ENCODE measurements around the gene PPP1R3A. TPM values are rescaled to one million over a fixed set of nuclear protein-coding genes. Genes with fewer than 3 reads are reported as not detected.

The PPP1R3A gene
- total RNA-seq, 2 donors from 2014 or later = not detected

GRCh38 chr7:113912876-113913275, 5.9 kb downstream of the PPP1R3A start:
- H3K4me3 Mint-ChIP-seq = no peak overlapping the region
- no peaks in the 10 kb centered on the region for H3K27me3 Mint-ChIP-seq
- DNase-seq (no peak), ATAC-seq (no peak)
- H3K27ac Mint-ChIP-seq = no peak overlapping the region
- H3K36me3 Mint-ChIP-seq (ENCODE audit: low read depth) = no peaks in the 10 kb centered on the region
- H3K9me3 ChIP-seq (ENCODE audit: control insufficient read depth, low read length, poor library complexity, severe bottlenecking) = no peaks in the 10 kb centered on the region
- H3K4me1 Mint-ChIP-seq = no peaks in the 10 kb centered on the region

- H3K27me3 Mint-ChIP-seq = no peaks in the 10 kb centered on the region
Observed at GRCh38 chr7:113907617-113908016, 11.2 kb downstream of the PPP1R3A start.

GRCh38 chr7:113904521-113904920, 14.3 kb downstream of the PPP1R3A start:
- no peaks in the 10 kb centered on the region for H3K9me3 ChIP-seq (ENCODE audit: control insufficient read depth, low read length, poor library complexity, severe bottlenecking)
- Mint-ChIP-seq H3K4me3 (no peak overlapping the region), H3K27ac (no peak overlapping the region), H3K27me3 (peaks cover 5% of the 10 kb centered on the region), H3K36me3 (ENCODE audit: low read depth) (no peaks in the 10 kb centered on the region), H3K4me1 (no peaks in the 10 kb centered on the region)
- no peak for ATAC-seq
- no peak for DNase-seq

More at GRCh38 chr7:113907617-113908016, 11.2 kb downstream of the PPP1R3A start:
- no peaks in the 10 kb centered on the region for H3K4me1 Mint-ChIP-seq
- no peaks in the 10 kb centered on the region for H3K9me3 ChIP-seq (ENCODE audit: control insufficient read depth, low read length, poor library complexity, severe bottlenecking)
- H3K4me3 Mint-ChIP-seq = no peak overlapping the region
- DNase-seq (no peak), ATAC-seq (no peak)
- H3K36me3 Mint-ChIP-seq (ENCODE audit: low read depth) = no peaks in the 10 kb centered on the region
- H3K27ac Mint-ChIP-seq = no peak overlapping the region

GRCh38 chr7:113892818-113893217, 26.0 kb downstream of the PPP1R3A start:
- ATAC-seq (no peak), DNase-seq (no peak)
- Mint-ChIP-seq H3K27me3 (no peaks in the 10 kb centered on the region), H3K4me1 (no peaks in the 10 kb centered on the region), H3K27ac (no peak overlapping the region), H3K36me3 (ENCODE audit: low read depth) (no peaks in the 10 kb centered on the region), H3K4me3 (no peak overlapping the region)
- H3K9me3 ChIP-seq (ENCODE audit: control insufficient read depth, low read length, poor library complexity, severe bottlenecking) = no peaks in the 10 kb centered on the region

GRCh38 chr7:113891828-113892227, 27.0 kb downstream of the PPP1R3A start:
- no peaks in the 10 kb centered on the region for H3K4me1 Mint-ChIP-seq
- no peak overlapping the region for H3K4me3 Mint-ChIP-seq
- DNase-seq = no peak
- H3K27ac Mint-ChIP-seq = no peak overlapping the region
- H3K36me3 Mint-ChIP-seq (ENCODE audit: low read depth) = no peaks in the 10 kb centered on the region
- H3K27me3 Mint-ChIP-seq = no peaks in the 10 kb centered on the region
- no peak for ATAC-seq
- H3K9me3 ChIP-seq (ENCODE audit: control insufficient read depth, low read length, poor library complexity, severe bottlenecking) = no peaks in the 10 kb centered on the region

- H3K27ac Mint-ChIP-seq = no peak overlapping the region
- H3K36me3 Mint-ChIP-seq (ENCODE audit: low read depth) = no peaks in the 10 kb centered on the region
- DNase-seq = no peak
- no peak for ATAC-seq
- no peaks in the 10 kb centered on the region for H3K4me1 Mint-ChIP-seq
- H3K4me3 Mint-ChIP-seq = no peak overlapping the region
- H3K9me3 ChIP-seq (ENCODE audit: control insufficient read depth, low read length, poor library complexity, severe bottlenecking) = no peaks in the 10 kb centered on the region
- H3K27me3 Mint-ChIP-seq = no peaks in the 10 kb centered on the region
Observed at GRCh38 chr7:113891031-113891350, 27.8 kb downstream of the PPP1R3A start.

- no peak for DNase-seq
- Mint-ChIP-seq H3K4me3 (no peak overlapping the region), H3K27me3 (no peaks in the 10 kb centered on the region), H3K36me3 (ENCODE audit: low read depth) (no peaks in the 10 kb centered on the region), H3K4me1 (no peaks in the 10 kb centered on the region), H3K27ac (no peak overlapping the region)
- H3K9me3 ChIP-seq (ENCODE audit: control insufficient read depth, low read length, poor library complexity, severe bottlenecking) = no peaks in the 10 kb centered on the region
- no peak for ATAC-seq
Observed at GRCh38 chr7:113890331-113891030, 28.3 kb downstream of the PPP1R3A start.

- H3K36me3 Mint-ChIP-seq (ENCODE audit: low read depth) = no peaks in the 10 kb centered on the region
- H3K9me3 ChIP-seq (ENCODE audit: control insufficient read depth, low read length, poor library complexity, severe bottlenecking) = no peaks in the 10 kb centered on the region
- DNase-seq (no peak), ATAC-seq (no peak)
- no peaks in the 10 kb centered on the region for H3K27me3 Mint-ChIP-seq
- no peak overlapping the region for H3K4me3 Mint-ChIP-seq
- no peaks in the 10 kb centered on the region for H3K4me1 Mint-ChIP-seq
- no peak overlapping the region for H3K27ac Mint-ChIP-seq
Observed at GRCh38 chr7:113883096-113883495, 35.7 kb downstream of the PPP1R3A start.

- H3K4me1 Mint-ChIP-seq = no peaks in the 10 kb centered on the region
- no peaks in the 10 kb centered on the region for H3K9me3 ChIP-seq (ENCODE audit: control insufficient read depth, low read length, poor library complexity, severe bottlenecking)
- no peaks in the 10 kb centered on the region for H3K36me3 Mint-ChIP-seq (ENCODE audit: low read depth)
- H3K4me3 Mint-ChIP-seq = no peak overlapping the region
- H3K27ac Mint-ChIP-seq = no peak overlapping the region
- no peaks in the 10 kb centered on the region for H3K27me3 Mint-ChIP-seq
- ATAC-seq (no peak), DNase-seq (no peak)
Observed at GRCh38 chr7:113880559-113880958, 38.2 kb downstream of the PPP1R3A start.

- Mint-ChIP-seq H3K4me1 (no peaks in the 10 kb centered on the region), H3K27ac (no peak overlapping the region), H3K36me3 (ENCODE audit: low read depth) (no peaks in the 10 kb centered on the region), H3K4me3 (no peak overlapping the region), H3K27me3 (no peaks in the 10 kb centered on the region)
- ATAC-seq (no peak), DNase-seq (no peak)
- H3K9me3 ChIP-seq (ENCODE audit: control insufficient read depth, low read length, poor library complexity, severe bottlenecking) = no peaks in the 10 kb centered on the region
Observed at GRCh38 chr7:113878394-113878992, 40.3 kb downstream of the PPP1R3A start.

GRCh38 chr7:113875224-113875623, 43.6 kb downstream of the PPP1R3A start:
- Mint-ChIP-seq H3K27me3 (no peaks in the 10 kb centered on the region), H3K36me3 (ENCODE audit: low read depth) (no peaks in the 10 kb centered on the region), H3K4me3 (no peak overlapping the region), H3K27ac (no peak overlapping the region), H3K4me1 (no peaks in the 10 kb centered on the region)
- ATAC-seq = no peak
- DNase-seq = no peak
- H3K9me3 ChIP-seq (ENCODE audit: control insufficient read depth, low read length, poor library complexity, severe bottlenecking) = no peaks in the 10 kb centered on the region

- H3K27ac Mint-ChIP-seq = no peak overlapping the region
- no peak for DNase-seq
- H3K36me3 Mint-ChIP-seq (ENCODE audit: low read depth) = no peaks in the 10 kb centered on the region
- ATAC-seq = no peak
- no peaks in the 10 kb centered on the region for H3K9me3 ChIP-seq (ENCODE audit: control insufficient read depth, low read length, poor library complexity, severe bottlenecking)
- H3K4me3 Mint-ChIP-seq = no peak overlapping the region
- H3K27me3 Mint-ChIP-seq = no peaks in the 10 kb centered on the region
- H3K4me1 Mint-ChIP-seq = no peaks in the 10 kb centered on the region
Observed at GRCh38 chr7:113873554-113874151, 45.2 kb downstream of the PPP1R3A start.

GRCh38 chr7:113872981-113873380, 45.8 kb downstream of the PPP1R3A start:
- H3K4me3 Mint-ChIP-seq = no peak overlapping the region

GRCh38 chr7:113867325-113867724, 51.5 kb downstream of the PPP1R3A start:
- no peaks in the 10 kb centered on the region for H3K36me3 Mint-ChIP-seq (ENCODE audit: low read depth)
- DNase-seq (no peak), ATAC-seq (no peak)
- H3K4me1 Mint-ChIP-seq = no peaks in the 10 kb centered on the region
- H3K4me3 Mint-ChIP-seq = no peak overlapping the region
- no peaks in the 10 kb centered on the region for H3K9me3 ChIP-seq (ENCODE audit: control insufficient read depth, low read length, poor library complexity, severe bottlenecking)
- no peaks in the 10 kb centered on the region for H3K27me3 Mint-ChIP-seq
- H3K27ac Mint-ChIP-seq = no peak overlapping the region

More at GRCh38 chr7:113872981-113873380, 45.8 kb downstream of the PPP1R3A start:
- H3K9me3 ChIP-seq (ENCODE audit: control insufficient read depth, low read length, poor library complexity, severe bottlenecking) = no peaks in the 10 kb centered on the region
- Mint-ChIP-seq H3K4me1 (no peaks in the 10 kb centered on the region), H3K36me3 (ENCODE audit: low read depth) (no peaks in the 10 kb centered on the region), H3K27me3 (no peaks in the 10 kb centered on the region), H3K27ac (no peak overlapping the region)
- no peak for DNase-seq
- no peak for ATAC-seq
